Measurements from ENCODE around the gene SESTD1. TPM values are rescaled to one million over a fixed set of nuclear protein-coding genes. Genes with fewer than 3 reads are reported as not detected.

SESTD1 gene
- total and polyA plus RNA-seq, 2 donors from 2014 or later: 9.8 to 93.5 TPM

DNA sequence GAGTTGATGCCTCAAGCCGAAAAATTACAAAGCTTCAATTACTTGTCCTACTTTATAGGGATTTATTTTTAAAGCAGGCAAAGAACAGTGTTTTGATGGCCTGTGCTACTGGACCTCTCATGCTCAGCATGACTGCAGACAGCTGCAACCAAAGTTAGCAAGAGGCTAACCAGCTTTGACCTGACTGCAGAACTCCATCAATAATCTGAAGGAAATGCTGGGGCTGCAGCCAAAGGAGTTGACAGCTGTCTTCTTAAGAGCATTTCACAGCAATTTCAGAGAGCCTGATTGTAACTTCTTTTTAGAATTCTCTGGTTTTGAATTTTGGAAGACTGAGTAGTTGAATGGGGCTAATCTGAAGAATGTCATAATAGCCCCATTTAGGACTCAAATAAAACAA is 46.5 kb upstream of the SESTD1 start:
- Histone ChIP-seq H3K27ac (ENCODE audit: low read depth in 2 of 2, low read length in 2 of 2) (no peak overlapping the region), H3K27me3 (ENCODE audit: control insufficient read depth, insufficient read depth, low read length) (no peaks in the 10 kb centered on the region), H3K36me3 (ENCODE audit: control insufficient read depth in 2 of 3, insufficient read depth in 3 of 3, low read length in 3 of 3) (no peaks in the 10 kb centered on the region), H3K9ac (ENCODE audit: low read length in 3 of 3) (no peak overlapping the region), H3K4me3 (ENCODE audit: low read length in 3 of 3) (no peak overlapping the region), H3K4me1 (ENCODE audit: control insufficient read depth in 2 of 3, insufficient read depth in 2 of 3, low read depth in 1 of 3, low read length in 3 of 3) (no peaks in the 10 kb centered on the region), H3K9me3 (ENCODE audit: control insufficient read depth in 2 of 3, insufficient read depth in 1 of 3, low read length in 3 of 3) (no peaks in the 10 kb centered on the region)
- FAIRE-seq (no peak), DNase-seq (peak in 4 of 5 donors; percentile 44 to 79 (median 58))
- TF ChIP-seq, protein P1, sequence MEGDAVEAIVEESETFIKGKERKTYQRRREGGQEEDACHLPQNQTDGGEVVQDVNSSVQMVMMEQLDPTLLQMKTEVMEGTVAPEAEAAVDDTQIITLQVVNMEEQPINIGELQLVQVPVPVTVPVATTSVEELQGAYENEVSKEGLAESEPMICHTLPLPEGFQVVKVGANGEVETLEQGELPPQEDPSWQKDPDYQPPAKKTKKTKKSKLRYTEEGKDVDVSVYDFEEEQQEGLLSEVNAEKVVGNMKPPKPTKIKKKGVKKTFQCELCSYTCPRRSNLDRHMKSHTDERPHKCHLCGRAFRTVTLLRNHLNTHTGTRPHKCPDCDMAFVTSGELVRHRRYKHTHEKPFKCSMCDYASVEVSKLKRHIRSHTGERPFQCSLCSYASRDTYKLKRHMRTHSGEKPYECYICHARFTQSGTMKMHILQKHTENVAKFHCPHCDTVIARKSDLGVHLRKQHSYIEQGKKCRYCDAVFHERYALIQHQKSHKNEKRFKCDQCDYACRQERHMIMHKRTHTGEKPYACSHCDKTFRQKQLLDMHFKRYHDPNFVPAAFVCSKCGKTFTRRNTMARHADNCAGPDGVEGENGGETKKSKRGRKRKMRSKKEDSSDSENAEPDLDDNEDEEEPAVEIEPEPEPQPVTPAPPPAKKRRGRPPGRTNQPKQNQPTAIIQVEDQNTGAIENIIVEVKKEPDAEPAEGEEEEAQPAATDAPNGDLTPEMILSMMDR (IDR thresholded peaks at IDR 0.05; ENCODE audit: borderline replicate concordance, extremely low read depth, insufficient read depth): no peak
- intact Hi-C loops (cut with DNase I): no loop called here

DNA sequence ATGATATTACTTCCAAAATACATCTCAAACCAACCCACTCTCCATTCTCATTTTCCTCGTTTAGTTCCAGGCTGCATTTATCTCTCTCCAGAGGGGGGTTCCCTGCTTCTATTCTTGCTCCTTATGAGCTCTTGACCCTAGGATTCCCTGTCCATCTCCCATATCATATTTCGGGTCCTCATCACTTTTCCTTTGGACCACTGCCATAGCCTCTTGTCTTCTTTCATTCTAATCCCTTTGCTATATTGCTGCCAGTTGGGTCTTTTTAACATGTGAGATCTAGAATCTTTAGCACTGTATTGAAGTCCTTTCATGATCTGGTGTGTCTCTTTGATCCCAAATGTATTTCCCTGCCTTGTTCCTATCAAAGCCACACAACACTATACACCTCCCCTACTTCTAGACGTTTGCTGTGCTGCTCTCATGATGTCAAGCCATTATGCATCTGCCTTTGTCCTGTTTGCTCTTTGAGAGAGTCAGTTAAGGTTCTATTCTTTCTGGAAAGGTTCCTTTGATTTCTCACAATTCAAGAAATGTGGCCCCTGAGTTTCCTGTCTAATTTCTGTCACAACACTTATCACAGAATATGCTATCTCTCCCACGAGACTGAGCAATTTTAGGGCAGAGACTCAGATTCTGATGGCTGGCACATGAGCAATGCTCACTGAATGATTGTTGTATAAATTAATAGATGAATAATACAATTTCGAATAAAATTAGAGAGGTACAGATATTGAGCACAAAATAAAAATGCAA is 43.2 kb upstream of the SESTD1 start:
- no peak for FAIRE-seq
- TF ChIP-seq, protein P1 (IDR thresholded peaks at IDR 0.05; ENCODE audit: borderline replicate concordance, extremely low read depth, insufficient read depth): no peak
- H3K4me3 ChIP-seq (ENCODE audit: low read length in 3 of 3): no peak overlapping the region
- no peak overlapping the region for H3K9ac ChIP-seq (ENCODE audit: low read length in 3 of 3)
- DNase-seq: no peak
- no peaks in the 10 kb centered on the region for H3K9me3 ChIP-seq (ENCODE audit: control insufficient read depth in 2 of 3, insufficient read depth in 1 of 3, low read length in 3 of 3)
- H3K27ac ChIP-seq (ENCODE audit: low read depth in 2 of 2, low read length in 2 of 2): no peak overlapping the region
- no peaks in the 10 kb centered on the region for H3K27me3 ChIP-seq (ENCODE audit: control insufficient read depth, insufficient read depth, low read length)
- intact Hi-C loops (cut with DNase I): no loop called here
- H3K4me1 ChIP-seq (ENCODE audit: control insufficient read depth in 2 of 3, insufficient read depth in 2 of 3, low read depth in 1 of 3, low read length in 3 of 3): no peaks in the 10 kb centered on the region
- H3K36me3 ChIP-seq (ENCODE audit: control insufficient read depth in 2 of 3, insufficient read depth in 3 of 3, low read length in 3 of 3): no peaks in the 10 kb centered on the region

- Histone ChIP-seq H3K36me3 (ENCODE audit: control insufficient read depth in 2 of 3, insufficient read depth in 3 of 3, low read length in 3 of 3) (no peaks in the 10 kb centered on the region), H3K4me1 (ENCODE audit: control insufficient read depth in 2 of 3, insufficient read depth in 2 of 3, low read depth in 1 of 3, low read length in 3 of 3) (no peaks in the 10 kb centered on the region), H3K27me3 (ENCODE audit: control insufficient read depth, insufficient read depth, low read length) (no peaks in the 10 kb centered on the region), H3K4me3 (ENCODE audit: low read length in 3 of 3) (no peak overlapping the region), H3K27ac (ENCODE audit: low read depth in 2 of 2, low read length in 2 of 2) (no peak overlapping the region), H3K9ac (ENCODE audit: low read length in 3 of 3) (no peak overlapping the region), H3K9me3 (ENCODE audit: control insufficient read depth in 2 of 3, insufficient read depth in 1 of 3, low read length in 3 of 3) (no peaks in the 10 kb centered on the region)
- FAIRE-seq: peak; percentile 90
- TF ChIP-seq, protein P1 (IDR thresholded peaks at IDR 0.05; ENCODE audit: borderline replicate concordance, extremely low read depth, insufficient read depth): no peak
- no peak for DNase-seq
- intact Hi-C loops (cut with DNase I): no loop called here
Measured at GRCh38 chr2:179305125-179305524, 40.5 kb upstream of the SESTD1 start.
